ENCODE measurements around the gene IL11.
A peak's percentile ranks its signal among the peaks of the same experiment; 100 is the strongest.

IL11 gene

DNA sequence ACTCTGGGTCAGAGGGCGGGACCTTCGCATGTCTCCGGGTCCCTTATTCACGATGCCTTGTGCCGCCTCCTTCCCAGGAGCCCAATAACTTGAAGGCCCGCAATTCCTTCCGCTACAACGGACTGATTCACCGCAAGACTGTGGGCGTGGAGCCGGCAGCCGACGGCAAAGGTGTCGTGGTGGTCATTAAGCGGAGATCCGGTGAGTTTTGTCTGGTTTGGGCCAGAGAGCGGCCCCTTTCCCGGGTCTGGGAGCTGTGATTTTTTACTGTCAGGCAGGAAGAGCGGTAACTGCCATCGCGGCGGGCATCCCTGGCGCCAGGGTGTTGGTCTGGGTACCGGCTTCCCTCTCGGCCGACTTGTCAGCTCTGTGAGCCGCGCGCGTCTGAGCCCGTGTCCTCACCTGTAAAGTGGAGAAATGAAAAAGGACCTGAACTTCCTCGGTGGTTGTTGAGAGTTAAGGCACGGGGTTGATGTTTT lies 16.3 kb upstream of the IL11 start:
- no peak for TF ChIP-seq CTCF (IDR thresholded peaks at IDR 0.05)

GRCh38 chr19:55385724-55386492 lies 15.6 kb upstream of the IL11 start, which contains the start of gene RPL28:
Gene RPL28 (plus strand): TSS chr19:55385932. CDS start chr19:55386358, 426 bp downstream.
- TF ChIP-seq CTCF (IDR thresholded peaks at IDR 0.05), result no peak

DNA sequence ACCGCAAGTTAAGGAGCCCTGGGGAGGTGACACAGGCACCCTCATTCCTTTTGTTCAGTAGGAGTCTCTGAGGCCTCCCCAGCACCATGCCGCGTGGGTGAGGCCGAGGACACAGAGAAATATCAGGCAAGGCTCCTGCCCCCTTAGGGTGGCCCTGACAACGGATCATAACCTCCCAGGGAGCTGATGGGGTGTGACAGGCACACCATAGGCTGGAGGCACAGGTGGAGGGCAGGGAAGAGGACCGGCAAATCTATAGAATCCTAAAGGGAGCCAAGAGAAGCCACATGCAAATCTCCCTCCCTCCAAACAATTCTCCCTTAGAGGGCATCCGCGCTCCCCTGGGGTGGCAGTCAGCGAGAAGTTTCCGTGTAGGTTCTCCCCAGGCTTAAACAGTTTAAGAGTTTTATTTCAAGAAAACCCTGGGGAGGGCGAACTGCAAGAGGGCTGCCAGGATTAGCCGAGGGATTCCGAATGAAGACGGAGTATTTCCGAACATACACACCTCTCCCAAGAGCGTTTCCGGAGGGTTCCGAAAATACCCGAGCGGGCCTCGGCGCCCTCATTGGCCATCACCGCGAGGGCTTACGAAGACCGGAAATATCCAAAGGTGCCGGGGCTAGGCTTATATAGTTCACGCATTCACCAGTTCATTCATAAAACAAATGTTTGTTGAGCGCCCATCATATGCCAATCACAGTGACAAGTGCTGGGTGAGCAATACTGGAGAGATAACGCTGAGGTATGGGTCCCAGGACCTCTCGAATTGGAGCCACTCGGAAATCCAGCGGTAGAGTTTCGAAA lies 14.9 kb upstream of the IL11 start:
- TF ChIP-seq CTCF (IDR thresholded peaks at IDR 0.05), result no peak

DNA sequence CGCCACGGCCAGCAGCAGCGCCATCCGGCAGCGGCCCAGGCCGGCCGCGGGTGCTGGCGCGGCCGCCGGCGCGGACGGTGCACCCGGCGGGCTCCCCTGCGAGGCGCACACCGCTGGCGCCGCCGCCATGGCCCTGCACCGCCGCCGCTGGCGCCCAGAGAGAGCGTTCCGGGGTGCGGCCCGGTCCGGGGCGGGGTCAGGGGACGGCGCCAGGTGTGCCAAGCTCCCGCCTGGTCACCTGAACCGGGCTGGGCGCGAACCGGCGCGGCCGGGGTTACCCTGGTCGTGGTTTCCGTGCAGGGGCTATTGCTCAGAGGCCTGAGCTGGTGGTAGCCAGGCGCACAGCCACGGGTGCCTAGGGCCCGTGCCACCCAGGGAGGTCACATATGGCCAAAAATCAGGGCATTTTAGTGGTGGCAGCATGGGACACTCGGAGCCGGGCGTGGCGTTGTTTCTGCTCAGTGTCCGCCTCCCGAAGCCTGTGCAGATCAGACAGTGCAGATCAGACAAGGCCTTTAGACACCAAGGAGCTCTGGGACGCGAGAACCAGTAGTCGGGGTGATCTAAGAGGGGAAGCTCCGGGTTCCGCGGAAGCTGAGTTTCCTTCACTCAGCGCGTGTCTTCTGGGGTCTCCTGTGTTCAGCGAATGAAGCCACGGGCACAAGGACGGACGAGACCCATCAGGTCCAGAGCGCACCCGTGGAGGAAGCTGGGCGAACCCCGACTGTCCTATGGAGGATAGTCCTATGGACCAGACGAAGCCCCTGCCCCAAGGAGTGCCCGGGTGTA lies 14.1 kb upstream of the IL11 start, which contains the start of gene TMEM238:
TMEM238 (minus strand) TSS at position 162 of the 789 bp plus-strand sequence; CDS start at position 129, 33 bp downstream.
- TF ChIP-seq CTCF (IDR thresholded peaks at IDR 0.05), result no peak

DNA sequence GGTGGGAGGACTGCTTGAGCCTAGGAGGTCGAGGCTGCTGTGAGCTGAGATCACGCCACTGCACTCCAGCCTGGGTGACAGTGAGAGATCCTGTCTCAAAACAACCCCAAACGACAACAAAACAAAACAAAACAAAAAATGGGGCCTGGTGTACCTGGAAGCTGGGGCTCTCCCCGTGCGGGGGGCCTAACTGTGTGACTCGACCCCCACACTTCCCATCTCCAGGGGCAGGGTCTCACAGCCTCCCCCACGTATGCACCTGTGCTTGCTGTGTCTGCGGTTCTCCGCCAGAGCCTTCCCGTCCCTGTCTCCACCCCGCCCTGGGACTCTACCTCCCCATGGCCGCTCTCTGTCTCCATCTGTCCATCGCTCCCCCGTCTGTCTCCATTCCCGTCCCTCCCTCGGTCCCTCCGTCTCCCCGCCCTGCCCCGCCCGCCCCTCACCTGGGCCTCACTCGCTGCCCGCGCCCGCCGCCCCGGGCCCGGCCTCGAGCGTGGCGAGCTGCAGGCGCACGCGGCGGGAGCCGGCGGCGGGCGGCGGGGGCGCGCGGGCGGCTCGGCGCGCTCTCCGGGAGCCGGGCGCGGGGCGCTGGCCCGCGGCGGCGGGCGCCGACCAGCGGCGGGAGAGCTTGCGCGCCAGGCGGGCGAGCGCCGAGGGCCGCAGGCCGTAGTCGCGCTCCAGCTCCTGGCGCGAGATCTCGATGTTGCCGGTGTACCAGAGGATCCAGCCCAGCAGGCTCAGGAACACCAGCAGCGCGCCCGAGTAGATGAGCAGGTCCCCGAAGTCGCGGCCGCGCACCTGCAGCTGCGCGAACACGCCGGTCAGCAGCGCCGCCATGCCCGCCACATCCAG lies 13.2 kb upstream of the IL11 start:
- peak; percentile 21; the same call in 1 of the 2 replicates for TF ChIP-seq CTCF (IDR thresholded peaks at IDR 0.05)

GRCh38 chr19:55382522-55383054 lies 12.3 kb upstream of the IL11 start:
- TF ChIP-seq CTCF (IDR thresholded peaks at IDR 0.05), result no peak
